Stimulated activated CD4-positive, alpha-beta T cell treated with anti-CD3 and anti-CD28 coated beads, TNF-alpha, amount 100 ng/mL, for 48 hours (primary cell): ENCODE results near the gene TSPAN31.

Experiments
- DNase-seq, 3 donors: peaks; one replicate each; pipeline ENCODE4 v3.0.0-alpha.2; 2020; ENCODE audit warnings: low read depth in 3 of 3

Gene TSPAN31

GRCh38 chr12:57752668-57753000, 7.8 kb downstream of the TSPAN31 start:
- no peak for DNase-seq

DNA sequence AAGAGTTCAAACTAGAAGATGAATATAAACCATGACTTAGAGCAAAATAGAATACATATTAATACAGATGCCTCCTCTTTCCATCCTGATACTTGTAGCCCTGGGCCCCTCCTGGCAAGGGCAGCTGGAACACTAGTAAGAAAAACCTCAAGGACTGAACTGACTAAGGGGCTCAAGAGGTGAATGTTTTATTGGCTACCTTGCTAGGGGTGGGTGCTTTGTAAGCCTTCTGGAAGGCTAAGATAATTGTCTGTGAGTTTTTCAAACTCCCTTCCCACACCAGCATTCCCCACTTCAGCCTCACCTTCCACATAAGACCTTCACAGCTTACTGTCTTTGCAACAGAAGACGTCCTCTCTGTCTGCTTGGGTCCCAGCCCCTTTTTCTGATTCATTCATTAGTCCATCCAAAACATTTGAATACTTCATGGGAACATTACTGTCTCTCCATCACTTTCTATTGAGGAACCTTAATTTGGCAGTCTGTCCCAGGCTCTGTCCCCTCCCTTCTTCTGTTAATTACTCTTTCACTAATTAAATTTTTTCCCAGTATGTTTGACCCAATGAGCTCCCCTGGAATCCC, 9.0 kb downstream of the TSPAN31 start:
- no peak for DNase-seq

DNA sequence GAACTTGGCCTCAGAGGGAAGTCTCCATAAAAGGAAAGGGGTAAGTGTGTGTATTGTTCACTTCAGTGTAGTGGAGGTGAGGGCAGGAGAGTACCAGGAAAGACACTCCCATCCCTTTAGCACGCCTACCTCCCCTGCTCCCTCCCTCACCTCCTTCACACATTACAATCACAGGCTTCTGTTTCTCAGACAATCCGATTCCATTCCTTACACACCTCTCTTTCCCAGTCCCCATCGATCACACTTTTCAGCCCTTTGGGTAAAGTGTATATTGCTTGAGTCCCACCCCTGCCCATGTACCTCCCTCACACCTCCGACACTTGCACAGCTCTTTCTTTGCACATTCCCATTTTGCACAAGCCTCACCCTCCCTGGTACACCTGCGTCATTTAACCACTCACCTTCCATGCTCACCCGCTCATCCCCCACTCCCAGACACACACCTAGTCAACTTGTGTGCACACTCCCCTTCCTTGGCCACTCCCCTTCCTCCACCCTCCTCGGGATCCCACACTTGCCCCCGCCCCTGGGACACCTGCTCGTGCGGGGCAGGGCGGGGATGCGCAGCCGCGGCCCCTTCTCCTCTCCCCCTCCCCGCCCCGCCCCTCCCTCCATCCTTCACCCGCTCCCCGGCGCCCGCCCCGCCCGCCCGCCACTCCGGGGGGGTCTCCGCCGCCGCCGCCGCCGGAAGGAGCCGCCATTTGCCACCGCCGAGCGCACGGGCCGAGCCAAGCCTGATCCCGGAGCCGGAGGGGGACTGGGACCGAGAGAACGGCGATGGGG, 9.8 kb downstream of the TSPAN31 start, which contains the start of gene MARCHF9:
Gene MARCHF9 (plus strand): TSS at position 693 of the 783 bp plus-strand sequence. CDS start 426 bp downstream, outside the sequence.
- peak; percentile 65 to 89 (median 76) for DNase-seq

DNA sequence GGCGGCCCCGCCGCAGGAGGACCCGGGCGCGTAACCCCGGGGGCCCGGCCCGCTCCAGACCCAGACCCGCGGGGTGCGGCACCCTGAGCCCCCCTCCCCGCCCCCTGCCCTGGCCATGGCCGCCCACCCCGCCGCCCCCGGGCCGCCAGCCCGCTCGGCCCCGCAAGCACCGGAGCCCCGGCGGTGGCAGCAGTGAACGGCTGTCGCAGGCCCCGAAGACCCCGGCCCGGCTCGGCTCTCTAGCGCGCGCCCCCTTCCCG, 10.3 kb downstream of the TSPAN31 start:
- DNase-seq, result no peak

- DNase-seq, result no peak
Measured at GRCh38 chr12:57755454-57756372, 10.9 kb downstream of the TSPAN31 start.

DNA sequence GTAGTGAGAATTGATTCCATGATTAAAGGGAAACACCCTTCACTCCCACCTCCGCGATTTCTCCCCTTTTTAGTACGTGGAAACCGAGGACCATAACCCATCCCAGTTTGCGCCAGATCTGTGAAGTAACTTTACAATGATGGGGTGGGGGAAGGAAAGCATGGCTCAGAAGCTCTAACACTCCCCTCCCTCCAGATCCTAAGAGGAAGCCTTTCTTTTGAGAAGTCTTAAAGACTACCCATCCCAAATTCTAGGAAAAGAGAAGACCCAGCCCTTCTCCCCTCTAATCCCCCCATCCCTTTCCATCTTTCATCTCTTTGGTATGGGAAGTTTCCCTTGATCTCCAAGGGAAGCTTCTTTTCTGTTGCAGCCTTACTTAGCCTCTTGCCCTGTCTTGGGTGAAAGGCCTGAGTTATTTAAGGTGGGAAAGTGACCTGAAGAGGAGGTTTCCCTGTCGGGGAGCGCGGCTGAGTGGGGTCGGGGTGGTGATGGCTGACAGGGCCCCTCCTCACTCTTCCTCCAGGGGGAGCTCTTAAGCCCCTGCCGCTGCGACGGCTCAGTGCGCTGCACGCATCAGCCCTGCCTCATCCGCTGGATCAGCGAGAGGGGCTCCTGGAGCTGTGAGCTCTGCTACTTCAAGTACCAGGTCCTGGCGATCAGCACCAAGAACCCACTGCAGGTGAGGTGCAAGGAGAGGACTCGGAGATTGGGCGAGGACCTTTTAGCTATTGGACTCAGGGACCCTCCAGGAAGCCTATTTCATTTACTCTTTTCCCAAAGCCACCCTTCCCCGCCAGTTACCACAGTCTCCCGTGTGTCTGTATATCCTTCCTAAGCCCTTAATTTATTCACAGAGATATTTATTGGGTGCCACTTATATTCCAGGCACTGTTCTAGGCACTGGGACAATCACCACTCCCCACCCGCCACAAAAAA, 11.8 kb downstream of the TSPAN31 start:
- peak in 1 of 3 donors; percentile 63 for DNase-seq

DNA sequence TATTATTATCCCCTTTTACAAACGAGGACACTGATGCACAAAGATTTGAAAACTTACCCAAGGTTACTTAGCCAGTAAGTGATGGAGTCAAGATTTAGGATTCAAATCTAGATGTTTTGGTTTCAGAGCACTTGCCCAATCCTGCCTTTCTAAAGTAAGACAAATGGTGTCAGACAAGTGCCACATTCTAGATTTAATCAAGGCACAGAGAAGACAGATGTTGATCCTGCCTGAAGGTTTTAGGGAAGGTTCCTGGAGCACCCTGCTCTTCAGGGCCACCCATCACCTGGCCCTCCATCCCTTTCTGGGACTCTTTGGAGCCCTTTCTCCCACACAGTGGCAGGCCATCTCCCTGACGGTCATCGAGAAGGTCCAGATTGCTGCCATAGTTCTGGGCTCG, 12.9 kb downstream of the TSPAN31 start:
- no peak for DNase-seq

GRCh38 chr12:57758552-57759359, 13.9 kb downstream of the TSPAN31 start:
- no peak for DNase-seq

GRCh38 chr12:57759360-57759980, 14.6 kb downstream of the TSPAN31 start:
- DNase-seq, result no peak

DNA sequence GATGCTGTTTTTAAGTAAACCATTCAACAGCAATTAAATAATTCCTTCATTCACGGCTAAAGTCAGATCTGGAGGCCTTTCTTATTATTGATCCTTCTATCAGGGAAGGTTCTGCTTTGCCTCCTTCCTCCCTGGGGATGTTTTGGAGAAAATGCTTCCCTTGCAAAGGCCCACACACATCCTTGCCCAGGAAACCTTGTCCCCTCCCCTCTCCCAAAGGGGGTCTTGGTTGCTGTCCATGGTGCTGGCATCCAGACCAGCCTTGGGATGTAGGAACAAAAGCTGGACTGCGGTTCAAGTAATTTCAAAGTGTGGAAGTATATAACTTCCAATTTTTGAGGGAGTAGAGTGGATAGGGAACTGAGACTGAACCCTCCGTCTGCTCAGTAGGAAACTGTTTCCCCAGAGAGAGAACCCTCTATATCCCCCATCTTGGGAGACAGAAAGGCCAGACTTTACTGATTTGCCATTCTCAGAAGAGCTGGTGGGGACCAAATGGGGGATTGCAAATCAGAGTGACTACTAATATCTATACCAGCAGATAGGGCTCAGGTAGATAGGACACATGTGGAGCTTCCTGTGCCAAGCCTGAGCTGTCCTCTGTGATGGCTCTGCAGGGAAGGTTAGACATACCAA, 15.6 kb downstream of the TSPAN31 start:
- no peak for DNase-seq

GRCh38 chr12:57761391-57761998, 16.7 kb downstream of the TSPAN31 start:
- DNase-seq, result no peak

GRCh38 chr12:57762463-57762862, 17.6 kb downstream of the TSPAN31 start:
- DNase-seq, result no peak

DNA sequence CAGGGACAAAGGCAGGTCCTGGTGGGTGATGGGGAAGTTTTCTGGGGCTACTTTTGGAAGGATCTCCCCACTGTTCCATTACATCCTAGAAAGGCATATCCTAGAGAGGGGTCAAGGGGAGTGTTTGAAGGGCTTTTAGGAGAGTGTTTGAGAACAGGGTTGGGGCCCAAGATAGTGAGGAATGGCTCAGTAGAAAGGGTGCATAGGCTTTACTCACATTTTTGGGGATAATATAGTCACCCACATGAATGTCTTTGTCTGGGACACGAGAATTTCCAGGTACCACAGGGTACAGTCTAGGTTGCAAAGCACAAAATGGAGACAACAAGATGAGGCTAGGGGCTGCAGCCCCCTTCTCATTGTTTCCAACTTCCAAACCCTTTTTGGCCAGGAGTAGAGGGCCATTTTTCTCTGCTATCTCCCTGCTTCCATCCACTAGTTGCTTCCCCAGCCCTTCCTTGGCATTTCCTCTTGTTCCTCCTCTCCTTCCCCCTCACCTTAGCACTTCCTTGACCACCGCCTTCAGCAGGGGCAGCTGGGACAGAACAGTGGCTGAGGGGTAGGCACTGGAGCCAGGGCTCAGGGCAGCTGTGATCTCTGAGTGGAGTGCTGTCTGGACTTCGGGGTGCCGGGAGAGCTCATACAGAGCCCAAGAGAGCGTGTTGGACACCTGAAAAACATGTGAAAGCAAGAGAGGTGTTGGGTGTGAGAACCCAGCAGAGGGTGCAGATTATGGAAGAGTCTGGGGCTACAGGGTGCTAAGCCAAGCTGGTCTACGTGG, 19.2 kb downstream of the TSPAN31 start:
- no peak for DNase-seq

DNA sequence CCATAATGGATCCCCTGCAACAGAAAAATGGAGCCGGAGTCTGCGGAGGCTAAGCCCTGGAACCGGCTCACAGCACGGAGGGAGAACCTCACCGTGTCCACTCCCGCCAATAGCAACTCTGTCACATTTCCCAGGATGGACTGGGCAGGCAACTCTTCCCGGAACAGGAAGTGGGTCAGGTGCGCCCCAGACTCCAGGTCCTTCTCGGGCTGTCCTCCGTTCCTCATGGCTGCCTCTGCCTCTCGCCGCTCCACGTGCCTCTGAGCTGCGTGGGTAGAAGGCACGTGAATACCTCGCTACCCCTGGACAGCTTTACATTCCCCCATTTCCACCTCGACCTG, 19.8 kb downstream of the TSPAN31 start:
- no peak for DNase-seq

DNA sequence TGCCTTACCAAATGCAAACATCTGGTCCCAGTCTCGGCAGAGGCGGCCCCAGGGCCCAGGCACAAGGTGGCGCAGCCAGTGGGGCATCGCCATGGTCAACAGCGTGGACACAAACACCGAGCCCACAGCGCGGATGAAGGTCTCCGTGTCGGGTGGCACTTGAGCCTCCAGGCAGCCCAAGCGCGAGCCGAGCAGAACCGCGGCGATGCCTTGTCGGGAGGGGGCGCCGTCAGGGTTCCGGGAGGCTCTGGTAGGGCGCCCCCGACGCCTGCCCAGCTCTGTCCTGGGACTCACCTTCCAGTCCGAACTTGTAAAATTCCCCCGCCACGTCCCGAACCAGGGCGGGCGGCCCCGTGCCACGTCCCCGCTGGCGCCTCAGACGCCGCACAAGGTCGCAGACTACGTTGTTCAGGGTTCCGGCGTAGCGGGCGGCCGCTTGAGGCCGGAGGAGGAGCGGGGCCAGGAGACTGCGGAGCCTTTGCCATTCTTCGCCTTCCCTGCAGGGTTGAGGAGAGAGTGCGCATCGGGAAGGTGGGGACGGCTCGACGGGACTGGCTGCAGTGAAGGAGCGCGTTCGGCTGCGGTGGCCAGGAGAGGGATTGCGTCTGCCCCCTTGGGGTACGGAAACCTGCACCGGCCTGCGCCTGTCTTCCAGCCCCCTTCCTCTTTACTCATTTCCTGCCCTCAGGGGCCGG, 20.3 kb downstream of the TSPAN31 start:
- DNase-seq, result no peak

DNA sequence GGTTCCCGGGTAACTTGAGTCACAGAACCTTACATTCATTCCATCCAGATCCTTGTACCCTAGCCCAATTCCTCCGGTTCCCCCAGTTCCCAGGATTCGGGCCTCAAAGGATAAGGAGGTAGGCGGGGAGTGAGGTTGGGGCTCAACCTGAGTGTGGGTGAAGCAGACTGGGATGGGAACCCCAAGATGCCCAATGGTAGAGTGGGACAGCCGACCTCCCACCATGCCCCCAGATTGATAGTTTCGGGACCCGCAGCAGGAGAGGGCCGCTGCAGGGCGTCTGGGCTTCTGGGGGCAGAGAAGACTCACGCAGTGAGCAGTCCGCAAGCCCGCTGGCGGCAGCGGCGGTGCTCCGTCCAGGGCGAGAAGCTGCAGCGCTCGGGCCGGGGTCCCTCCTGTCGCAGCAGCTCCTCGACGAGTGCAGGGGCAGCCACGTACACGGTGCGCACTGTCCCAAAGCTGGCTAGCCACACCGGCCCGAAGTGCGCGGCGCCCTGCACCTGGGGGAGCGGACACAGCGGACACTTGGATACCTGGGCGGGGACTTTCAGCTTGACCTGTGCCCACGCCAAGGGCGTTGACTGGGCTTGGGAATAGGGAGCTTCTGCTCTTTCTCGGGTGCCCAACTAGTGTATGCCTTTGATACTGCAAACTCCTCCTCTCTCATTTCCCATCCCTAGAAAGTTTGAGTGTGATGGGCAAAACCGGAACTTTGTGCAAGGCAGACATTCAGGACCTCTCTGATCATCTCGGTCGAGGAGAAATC, 21.0 kb downstream of the TSPAN31 start:
- DNase-seq, result no peak
